ENCODE results near the gene LTC4S.
A peak's percentile ranks its signal among the peaks of the same experiment; 100 is the strongest.

The LTC4S gene

DNA sequence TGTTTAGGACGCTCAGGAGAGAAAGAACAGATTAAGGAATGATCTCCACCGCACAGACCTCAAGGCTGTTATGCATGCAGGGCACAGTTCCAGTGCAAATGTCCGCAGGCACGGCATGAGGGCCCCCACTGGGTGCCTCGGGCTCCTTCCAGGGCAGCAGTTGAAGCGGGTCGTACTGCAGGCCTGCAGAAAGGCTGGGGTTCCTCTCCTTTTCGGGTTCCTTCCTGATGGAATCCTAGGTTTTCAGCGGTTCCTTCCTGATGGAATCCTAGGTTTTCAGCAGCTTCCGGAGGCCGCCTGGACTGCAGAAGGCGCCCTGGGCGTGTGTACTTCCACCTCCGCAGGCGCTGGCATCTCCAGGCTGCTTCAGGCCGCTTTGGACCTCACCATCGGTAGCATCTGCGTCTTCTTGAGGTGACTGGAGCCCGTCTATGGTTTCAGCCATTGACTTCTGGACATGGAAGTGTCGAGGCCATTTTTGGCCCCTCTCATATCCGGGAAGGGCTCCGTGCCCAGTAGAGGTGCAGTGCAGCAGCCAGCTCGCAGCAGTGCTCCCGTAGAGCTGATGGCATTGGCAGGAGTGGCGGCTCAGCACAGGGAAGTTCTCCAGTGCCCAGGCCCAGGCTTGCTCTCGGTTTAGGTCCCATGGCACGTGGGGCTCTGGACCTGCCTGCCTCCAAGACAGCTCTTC is 18.5 kb downstream of the LTC4S start:
- no peak for DNase-seq (ENCODE audit: low spot score)

DNA sequence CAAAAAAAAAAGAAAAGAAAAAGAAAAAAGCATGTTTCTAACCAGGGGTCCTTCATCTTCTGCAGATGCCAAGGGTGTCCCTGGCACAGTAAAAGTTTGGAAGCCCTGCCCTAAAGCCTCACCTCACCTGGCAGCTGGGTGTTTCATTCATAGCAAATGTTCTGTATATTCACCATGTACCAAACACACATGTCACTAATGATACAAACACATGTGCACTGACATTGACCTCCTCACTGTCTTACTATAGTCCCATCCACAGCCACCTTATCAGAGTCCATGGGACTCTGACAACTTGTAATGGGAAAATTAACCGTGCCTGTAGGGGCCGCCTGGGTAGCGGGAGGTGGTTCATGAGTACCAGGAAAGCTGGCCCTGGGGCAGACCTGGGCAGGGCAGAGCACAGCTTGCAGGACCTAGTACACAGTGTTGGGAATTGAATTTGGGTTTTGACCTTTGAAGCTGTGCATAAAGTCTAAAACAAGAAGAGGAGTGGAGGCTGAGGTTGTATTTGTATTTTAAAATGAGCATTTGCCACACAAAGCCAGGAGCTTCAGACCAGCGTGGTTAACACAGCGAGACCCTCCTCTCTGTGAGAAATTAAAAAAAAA is 19.3 kb downstream of the LTC4S start:
- DNase-seq (ENCODE audit: low spot score): no peak

DNA sequence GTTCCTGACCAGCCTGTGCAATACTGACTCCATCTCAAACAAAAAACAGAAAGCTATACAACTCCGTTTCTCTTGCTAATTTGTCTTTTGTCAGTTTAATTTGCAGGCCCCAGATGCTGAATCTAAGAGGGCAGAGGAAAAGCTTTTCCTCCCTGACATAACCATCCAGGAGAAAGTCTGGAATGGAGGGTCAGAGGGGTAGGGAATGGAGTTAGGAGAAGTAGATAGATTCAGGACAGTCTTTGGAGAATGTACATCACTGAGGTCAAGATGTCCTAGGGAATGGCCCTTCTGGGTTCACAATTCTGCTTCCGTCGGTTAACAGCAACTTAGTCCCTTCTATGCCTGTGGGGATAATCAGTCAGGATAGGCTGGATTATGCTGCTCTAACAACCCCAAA is 20.3 kb downstream of the LTC4S start:
- no peak for DNase-seq (ENCODE audit: low spot score)

DNA sequence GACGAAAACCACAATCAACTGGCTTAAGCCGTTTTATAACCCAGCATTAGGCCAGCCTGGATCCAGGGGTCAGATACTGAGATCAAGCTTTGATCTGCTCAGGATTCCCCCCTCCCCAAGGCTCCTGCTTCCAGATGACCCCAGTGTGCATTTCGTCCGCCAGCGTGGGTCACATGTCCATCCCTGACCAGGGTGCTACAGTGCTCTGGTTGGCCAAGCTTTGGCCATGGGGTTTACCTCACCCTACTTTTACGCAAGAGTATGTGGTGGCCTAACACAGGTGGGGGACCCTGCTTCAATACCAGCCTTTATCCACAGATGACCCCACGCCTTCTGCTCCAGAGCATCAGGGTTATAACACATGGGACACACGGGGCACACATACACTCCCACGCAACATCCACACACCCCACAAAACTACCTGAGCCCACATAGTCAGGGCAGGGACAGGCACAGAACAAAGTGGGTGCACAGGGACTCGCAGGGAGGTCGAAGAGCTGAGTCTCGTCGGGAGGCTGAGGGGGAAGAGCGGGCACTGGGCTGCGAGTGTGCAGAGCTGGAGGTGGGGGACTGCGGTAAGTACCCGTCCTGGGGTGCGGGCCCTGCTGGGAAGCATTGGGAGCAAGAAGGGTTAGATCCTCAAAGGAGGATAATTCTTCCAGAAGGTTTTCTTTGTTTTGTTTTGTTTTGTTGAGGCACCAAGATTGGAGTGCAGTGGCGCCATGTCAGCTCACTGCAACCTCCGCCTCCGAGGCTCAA is 21.9 kb downstream of the LTC4S start:
- no peak for DNase-seq (ENCODE audit: low spot score)

DNA sequence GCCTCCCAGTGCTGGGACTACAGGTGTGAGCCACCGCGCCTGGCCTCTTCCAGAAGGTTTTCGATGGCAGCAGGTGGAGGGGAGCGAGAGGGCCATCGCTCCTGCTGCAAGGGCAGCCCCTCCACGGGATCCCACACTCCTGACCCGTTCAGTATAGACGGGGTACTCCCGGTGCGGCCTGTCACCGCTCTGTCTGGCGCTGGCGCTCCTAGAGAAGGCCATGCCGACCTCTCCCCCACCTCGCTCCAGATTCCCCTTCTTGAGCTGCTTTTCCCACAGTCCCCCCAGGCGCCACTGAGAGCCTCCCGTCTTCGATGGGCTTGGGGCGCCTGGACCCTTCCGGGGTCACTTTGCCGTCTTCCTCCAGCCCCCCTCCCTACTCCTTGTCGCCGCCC is 22.6 kb downstream of the LTC4S start:
- DNase-seq (ENCODE audit: low spot score): no peak

DNA sequence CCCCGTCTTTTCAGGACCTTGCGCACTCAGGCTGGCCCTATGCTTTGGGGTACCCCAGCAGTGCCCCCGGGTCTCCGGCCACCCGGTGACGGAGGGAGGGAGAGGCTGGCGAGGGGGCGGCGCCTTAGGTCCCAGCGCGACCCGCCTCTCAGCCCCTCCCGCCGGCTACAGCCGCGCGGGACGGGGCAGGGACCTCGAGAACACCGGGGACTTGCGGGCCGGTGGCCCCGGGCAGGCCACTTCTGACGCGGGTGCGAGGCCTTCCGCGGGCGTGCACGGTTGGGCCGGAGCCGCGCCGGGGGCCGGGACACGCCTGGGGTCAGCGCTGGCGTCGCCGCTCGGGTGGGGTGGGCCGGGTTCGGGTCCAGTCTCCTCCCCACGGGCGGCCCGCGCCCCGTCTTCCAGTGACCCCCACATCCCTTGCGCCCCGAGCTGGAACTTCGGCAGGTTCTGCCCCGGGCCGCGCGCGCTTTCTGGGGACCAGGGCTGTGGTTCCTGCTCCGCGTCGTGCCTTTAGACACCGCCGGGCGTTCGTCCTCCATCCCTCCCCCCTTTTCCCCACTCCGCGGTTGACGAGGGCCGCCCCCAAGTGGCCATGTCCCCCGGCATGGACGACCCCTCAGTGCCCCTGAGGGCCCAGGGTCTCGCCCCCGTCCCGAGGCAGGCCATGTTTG is 23.1 kb downstream of the LTC4S start:
- DNase-seq (ENCODE audit: low spot score): no peak

DNA sequence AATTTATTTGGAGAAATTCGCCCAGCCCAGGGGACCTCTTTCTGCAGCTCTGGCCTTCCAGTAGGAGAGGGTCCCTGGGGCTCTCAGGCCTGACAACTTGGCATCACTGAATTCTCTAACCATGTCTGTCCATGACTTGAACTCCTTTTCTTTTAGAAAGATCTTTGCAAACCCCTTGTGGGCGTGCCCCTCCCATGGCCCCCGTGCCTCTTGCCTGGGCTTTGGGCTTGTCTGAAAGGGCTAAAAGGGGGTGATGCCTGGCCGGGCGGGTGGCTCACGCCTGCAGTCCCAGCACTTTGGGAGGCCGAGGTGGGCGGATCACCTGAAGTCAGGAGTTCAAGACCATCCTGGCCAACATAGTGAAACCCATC is 23.7 kb downstream of the LTC4S start:
- no peak for DNase-seq (ENCODE audit: low spot score)

DNA sequence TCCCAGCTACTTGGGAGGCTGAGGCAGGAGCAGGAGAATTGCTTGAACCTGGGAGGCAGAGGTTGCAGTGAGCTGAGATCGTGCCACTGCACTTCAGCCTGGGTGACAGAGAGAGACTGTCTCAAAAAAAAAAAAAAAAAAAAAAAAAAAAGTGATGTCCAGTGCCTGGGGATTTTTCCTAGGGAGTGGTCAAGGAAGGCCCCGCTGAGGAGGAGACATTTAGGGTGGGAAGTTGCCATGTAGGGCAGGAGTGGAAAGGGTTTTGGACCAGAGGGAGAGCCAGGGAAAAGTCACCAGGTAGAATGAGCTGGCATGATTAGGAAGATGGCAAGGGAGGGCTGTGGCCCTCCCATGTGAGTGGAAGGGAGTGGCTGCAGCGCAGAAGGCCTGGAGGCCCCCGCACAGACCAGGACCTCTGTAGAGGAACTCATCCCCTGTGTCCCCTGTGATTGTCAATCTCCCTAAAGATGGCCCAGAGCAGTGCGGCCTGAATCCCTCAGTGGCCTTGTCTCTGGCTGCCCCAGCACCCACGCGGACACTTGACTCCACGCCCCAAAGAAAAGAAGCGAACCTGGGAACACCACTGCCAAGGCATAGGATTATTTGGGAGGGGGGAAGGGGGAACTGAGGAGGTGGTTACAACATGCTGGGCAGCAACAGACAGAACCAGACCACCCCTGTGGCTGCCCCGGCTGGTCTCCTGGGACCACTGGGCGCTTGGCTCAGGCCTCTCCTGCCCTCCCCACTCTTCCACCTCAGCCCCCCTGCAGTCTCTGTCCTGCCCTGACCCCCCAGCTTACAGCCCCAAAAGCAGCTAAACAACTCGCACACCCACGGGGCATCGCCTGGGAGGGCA is 24.3 kb downstream of the LTC4S start:
- DNase-seq (ENCODE audit: low spot score): no peak

DNA sequence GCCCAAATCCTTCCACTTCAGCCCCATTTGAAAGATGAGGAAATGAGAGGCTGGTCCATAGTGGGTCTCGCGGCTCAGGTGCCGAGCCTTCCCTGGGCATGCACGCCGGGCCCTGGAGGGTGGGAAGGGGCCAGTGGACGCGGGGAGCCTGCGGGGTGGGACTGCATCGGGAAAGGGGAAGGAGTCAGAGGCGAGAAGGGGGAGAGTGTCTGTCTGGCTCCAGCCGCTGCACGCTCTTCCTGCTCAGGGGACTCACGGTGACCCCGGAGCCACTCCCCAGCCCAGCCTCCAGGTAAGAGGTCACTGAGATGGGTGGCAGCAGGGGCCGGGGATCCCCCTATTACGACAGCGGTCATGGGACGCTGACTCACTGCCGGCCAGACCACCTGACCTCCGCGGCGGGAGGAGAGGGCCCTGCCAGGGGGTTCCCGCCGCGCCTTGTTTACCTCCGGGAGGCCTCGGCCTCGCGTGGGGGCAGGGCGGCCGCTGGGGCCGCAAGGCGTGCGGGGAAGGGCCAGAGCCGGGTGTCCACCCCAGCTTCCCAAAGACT is 25.0 kb downstream of the LTC4S start:
- DNase-seq (ENCODE audit: low spot score): peak; percentile 72

DNA sequence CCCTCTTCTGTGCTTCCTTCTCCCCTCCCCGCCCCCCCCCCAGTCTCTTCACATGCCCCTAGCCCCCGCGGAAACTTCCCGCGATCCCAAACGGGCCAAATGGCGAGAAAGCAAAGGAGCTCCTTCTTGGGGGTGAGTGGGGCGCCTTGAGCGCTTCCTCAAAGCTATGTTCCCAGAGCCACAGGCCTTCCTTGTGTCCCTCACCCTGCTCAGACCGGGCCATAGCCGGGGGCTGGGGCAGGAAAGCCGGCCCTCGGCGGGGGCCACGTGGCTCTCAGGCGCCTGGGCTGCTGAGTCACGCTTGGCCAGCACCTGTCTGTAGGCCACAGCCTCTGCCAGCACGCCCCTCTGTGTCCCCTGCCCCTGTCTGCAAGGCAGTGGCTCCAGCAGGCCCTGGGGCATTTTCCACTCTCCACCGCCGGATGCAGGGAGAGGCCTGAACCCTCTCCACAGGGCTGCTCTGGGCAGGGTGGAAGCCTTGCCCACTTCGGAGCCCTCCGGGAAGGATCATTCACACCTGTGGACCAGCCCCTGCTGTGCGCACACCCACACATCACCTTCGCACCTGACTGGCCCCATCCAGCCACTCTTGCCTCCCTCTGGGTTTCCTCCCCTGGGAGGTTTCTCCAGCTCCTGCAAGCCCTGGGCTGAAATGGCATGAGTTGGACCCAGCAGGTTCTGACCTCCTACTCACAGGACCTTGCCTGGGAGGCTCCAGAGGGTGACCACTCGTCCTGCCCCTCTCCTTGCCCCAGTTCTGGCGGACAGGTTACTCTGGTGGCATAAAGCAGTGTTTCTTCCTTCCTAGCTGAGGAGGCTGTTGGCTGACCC is 25.7 kb downstream of the LTC4S start:
- DNase-seq (ENCODE audit: low spot score): no peak

DNA sequence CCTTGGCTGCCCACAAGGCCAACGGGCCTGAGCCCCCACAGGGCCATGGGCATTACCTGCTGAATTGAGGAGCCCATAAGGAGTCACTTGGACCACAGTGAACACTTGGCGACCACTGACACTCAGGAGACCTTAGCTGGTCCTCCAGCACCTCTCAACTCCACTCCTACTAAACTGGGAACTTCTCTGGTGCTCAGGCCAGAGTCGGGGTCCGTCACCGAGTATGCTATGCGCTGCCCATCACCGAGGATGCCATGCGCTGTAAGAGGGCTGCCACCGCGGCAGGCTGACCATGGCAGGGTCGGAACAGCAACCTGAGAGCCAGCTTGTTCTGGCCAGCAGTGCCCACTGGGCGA is 26.3 kb downstream of the LTC4S start:
- DNase-seq (ENCODE audit: low spot score): no peak

DNA sequence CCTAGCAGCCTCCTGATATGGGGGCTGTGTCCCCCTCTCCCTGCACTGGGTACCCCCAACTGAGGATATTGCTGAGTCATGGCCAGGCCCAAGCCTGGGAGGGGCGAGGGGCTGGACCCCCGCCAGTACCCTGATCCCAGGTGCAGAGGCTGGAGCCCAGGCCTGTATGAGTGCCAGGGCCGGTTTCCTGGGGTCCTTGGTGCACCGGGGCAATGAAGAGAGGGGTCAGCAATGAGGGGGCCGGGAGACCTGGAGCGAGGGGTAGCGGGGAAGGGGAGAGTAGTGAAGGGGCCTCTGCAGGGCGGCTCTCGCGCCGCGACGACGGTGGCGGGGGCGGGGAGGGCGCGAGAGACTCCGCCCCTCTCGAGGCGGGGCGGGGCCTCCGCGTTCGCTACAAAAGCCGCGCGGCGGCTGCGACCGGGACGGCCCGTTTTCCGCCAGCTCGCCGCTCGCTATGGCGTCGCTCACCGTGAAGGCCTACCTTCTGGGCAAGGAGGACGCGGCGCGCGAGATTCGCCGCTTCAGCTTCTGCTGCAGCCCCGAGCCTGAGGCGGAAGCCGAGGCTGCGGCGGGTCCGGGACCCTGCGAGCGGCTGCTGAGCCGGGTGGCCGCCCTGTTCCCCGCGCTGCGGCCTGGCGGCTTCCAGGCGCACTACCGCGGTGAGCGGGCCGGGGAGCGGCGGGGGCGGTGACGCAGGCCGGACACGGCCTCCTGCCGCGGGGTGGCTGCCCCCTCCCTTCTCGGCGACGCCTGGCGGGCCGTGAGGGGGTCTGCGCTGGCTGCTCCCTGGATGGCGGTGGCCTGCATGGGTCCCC is 26.9 kb downstream of the LTC4S start, which contains the start of gene SQSTM1:
Gene SQSTM1 (plus strand): TSS at position 423 of the 815 bp plus-strand sequence. CDS start 32 bp downstream, at position 455.
- peak; percentile 59 for DNase-seq (ENCODE audit: low spot score)

DNA sequence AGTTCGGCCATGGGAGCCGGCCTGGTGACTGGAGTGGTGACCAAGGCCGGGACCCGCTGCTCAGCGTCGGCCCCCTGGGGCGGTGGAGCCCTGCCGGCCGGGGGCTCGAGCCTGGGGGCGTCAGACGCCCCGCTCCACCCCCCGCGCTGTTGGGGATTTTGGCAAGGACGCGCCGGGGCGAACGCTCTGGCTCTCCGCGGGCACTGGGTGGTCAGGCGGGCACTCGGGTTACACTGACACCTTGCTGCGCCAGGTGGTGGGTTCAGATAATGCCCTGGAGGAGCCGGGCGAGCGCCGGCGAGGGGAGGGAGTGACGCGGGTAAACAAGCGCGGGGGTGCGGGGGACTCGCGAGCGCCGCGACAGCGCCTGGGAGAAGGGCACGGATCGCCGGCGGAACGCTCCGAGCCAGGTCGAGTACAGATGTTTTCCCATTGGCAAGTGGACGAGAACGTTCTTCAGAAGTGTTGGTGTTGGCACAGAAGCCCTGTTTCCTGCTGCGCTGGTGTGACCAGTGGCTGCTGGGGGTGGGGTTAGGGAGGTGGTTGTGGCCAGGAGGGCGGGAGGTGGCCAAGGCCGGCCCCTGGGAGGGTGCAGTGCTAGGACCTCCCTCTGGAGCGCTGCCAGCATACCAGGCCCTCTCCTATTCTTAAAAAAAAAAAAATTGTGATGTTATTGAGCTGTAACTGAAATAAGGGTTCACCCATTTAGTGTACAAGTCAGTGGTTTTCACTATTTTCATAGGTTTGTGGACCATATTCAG is 27.7 kb downstream of the LTC4S start:
- peak; percentile 83 for DNase-seq (ENCODE audit: low spot score)

DNA sequence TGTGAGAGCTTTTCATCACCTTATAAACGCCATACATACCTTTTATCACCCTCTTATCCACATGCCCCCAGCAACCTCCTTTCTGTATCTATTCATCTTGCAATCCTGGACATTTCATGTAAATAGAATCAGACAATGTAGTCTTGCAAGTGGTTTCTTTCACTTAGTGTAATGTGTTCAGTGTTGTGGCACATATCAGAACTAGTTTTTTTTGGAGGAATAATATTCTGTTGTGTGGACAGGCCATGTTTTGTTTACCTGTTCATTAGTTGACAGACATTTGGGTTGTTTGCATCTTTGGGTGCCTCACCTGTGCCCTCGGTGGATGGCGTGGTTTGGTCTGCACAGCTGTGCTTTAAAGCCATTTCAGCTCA is 28.3 kb downstream of the LTC4S start:
- DNase-seq (ENCODE audit: low spot score): no peak

DNA sequence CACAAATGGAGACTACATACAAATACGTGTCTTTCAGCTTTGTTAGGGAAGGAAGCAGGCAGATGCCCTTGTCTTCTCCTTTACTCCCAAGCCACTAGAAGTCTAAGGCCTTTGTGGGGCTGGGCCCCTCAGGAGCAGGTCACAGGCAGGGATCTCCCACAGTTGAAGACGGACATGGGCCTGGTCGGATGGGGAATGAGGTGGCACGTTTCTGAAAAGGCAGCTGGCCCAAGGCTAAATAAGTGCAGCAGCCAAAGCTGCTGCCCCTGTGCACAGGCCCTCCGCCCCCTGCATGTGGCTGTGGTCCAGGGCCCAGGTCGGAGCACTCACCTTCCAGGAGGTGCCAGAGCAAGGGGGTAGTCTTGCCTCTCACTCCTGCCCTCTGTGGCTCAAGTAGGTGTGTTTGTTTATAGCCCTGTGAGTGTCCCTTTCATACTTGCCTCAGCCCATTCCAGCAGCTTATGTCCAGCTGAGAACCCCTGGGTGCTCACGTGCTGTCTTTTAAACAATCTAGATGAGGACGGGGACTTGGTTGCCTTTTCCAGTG is 28.7 kb downstream of the LTC4S start:
- no peak for DNase-seq (ENCODE audit: low spot score)

DNA sequence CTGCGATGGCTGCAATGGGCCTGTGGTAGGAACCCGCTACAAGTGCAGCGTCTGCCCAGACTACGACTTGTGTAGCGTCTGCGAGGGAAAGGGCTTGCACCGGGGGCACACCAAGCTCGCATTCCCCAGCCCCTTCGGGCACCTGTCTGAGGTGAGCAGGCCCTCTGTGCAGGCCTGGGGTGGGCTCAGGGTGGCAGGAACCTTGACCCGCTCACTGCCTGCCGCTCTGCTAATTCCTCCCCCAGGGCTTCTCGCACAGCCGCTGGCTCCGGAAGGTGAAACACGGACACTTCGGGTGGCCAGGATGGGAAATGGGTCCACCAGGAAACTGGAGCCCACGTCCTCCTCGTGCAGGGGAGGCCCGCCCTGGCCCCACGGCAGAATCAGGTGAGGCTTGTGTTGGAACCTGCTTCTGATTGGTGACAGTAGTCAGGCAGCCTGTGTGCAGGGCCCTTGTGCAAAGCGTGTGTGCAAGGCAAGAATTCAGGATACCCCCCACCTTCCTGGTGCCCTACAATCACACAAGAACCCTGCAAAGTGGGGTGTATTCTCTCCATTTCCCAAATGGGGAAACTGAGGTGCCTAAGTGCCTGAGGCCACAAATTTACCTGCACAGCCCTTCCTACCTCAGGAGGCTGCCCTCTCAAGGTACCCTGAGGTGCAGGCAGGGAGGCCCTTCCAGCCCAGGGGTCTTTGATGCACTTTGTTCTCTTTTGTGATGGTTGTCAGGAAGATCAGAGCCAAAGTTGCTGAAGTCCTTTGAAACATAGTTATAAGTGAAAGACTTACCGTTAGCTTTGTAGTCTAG is 30.4 kb downstream of the LTC4S start:
- DNase-seq (ENCODE audit: low spot score): no peak

DNA sequence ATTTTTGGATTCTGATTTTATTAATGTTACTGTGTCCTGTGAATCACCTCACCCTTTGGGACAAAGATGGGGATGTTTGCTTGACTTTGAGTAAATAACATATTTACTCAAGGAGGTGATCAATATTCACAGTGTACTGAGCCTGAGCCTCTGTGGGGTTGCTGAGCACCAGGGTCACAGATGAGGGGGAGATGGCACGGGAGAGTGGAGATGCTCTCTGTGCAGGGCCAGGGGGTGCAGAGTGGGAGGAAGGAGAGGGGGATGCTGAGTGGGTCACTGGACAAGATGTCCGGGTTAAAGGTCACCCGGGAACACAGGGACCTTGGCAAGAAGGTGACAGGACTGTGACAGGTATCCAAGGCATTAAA is 30.9 kb downstream of the LTC4S start:
- no peak for DNase-seq (ENCODE audit: low spot score)

DNA sequence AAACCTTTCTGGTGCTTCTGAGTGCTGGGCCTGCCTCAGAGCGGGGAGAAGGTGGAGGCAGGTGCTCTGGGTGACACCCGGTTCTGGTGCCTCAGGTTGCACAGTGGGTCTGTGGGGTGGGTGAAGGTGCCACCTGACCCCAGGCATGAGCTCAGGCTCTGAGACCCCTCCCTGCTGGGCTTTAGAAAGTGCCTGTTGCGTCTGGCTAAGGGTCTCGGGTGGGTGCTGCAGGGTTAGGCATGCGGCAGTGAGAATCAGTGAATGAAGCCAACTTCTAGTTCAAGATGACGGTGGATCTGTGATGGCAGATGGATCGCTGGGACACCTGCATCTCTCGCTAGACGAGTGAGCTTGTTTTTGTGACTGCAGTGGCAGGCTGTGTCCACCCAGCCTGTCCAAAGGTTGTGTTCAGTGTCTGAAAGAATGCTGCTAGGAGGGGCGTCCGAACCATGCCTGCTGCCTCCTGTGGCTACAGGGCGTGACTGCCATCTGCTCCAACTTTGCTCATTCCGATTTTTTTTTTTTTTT is 31.9 kb downstream of the LTC4S start:
- no peak for DNase-seq (ENCODE audit: low spot score)
